Mucosa of stomach (tissue), 1 donor: Measurements from ENCODE around the gene TRIM17.
A peak's percentile ranks its signal among the peaks of the same experiment; 100 is the strongest.

Experiments used
- H3K27me3 ChIP-seq: one replicate; pipeline ENCODE4 v1.7.0; 2013; ENCODE audit warnings: mild to moderate bottlenecking, low read length; ENCODE audit not compliant: control insufficient read depth, insufficient read depth
- H3K36me3 ChIP-seq: one replicate; pipeline ENCODE4 v1.7.0; 2013; ENCODE audit warnings: low read length; ENCODE audit not compliant: control insufficient read depth, insufficient read depth
- H3K4me1 ChIP-seq: one replicate; pipeline ENCODE4 v1.7.0; 2013; ENCODE audit warnings: mild to moderate bottlenecking, low read length; ENCODE audit not compliant: control insufficient read depth, insufficient read depth
- H3K4me3 ChIP-seq: one replicate; pipeline ENCODE4 v1.7.0; 2013; ENCODE audit warnings: low read length
- H3K9ac ChIP-seq: one replicate; pipeline ENCODE4 v1.7.0; 2013; ENCODE audit warnings: mild to moderate bottlenecking, low read length, moderate library complexity
- H3K9me3 ChIP-seq: one replicate; pipeline ENCODE4 v1.7.0; 2013; ENCODE audit warnings: mild to moderate bottlenecking, low read length, moderate library complexity; ENCODE audit not compliant: control insufficient read depth
- donor health status: Pancreatic carcinoma.

TRIM17 gene

DNA sequence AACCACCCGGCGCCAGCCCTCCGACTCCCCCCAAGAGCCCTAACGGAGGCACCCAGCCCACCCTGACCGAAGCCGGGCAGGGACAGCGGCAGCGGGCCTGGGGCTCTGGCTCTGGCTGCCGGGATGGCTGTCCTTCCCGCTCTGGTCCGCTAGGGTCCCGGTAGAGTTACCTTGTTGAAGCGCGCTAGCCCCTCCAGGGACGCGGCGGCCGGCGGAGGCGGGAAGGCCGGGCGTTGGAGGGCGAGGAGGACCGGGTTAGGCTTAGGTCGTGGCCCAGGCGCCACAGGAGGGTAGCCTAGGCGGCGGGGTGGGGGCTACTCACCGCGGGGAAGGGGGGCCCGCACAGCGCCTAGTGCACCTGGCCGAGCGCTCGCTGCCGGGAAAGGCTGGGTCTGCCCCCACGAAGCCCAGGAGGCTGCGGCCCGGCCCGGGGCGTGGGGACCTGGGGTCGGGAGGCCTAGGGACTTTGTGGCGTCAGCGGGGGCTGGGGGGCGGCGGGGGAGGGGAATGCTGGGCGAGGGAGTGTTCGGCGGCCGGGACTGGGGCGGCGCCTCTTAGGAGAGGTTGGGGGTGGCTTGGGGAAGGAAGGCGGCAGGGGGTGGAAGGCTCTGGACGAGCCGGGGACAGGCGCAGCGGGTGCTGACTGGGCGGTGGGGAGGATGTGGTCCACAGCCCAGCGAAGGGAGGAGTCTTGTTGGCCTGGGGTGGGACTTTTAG lies at the start of gene TRIM17:
TSS of gene TRIM17 (minus strand) at position 645 of the 717 bp plus-strand sequence. CDS start 1,789 bp downstream, outside the sequence.
- Histone ChIP-seq H3K4me3 (no peak within 1 kb of the TSS), H3K9ac (peak within 1 kb of the TSS; percentile 29), H3K36me3 (no peaks in the 10 kb centered on the region), H3K27me3 (peaks cover 42% of the 10 kb centered on the region), H3K4me1 (peaks cover 18% of the 10 kb centered on the region), H3K9me3 (no peaks in the 10 kb centered on the region)

DNA sequence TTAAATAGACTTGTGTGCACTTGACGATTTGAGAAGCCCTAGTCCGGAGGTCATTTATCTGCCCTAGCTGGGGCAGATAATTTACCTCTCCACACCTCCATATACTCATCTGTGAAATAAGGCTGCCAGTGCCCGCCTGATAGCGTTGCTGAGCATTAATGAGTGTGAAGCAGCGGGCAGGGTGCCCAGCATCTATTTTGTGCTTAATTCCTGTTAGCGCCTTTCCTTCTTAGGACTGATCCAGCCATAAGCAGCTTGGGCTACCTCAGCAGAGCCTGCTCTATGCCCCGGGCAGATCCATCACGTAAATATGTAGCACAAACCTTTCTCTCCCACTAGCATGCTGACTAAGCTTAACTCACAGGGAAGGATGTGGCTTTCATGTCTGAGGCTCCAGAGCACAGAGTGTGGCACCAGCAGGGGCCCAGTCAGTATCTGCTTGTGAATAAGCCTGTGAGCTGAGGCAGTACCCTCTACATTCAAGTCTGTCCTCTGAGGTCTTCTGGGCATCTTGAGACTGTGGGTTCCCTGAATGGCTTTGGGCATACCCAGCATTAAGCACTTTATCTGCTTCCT lies 49.0 kb upstream of the TRIM17 start:
- Histone ChIP-seq H3K27me3 (peaks cover 81% of the 10 kb centered on the region), H3K4me1 (peaks cover 6% of the 10 kb centered on the region), H3K4me3 (no peak overlapping the region), H3K36me3 (no peaks in the 10 kb centered on the region), H3K9me3 (no peaks in the 10 kb centered on the region), H3K9ac (no peak overlapping the region)

DNA sequence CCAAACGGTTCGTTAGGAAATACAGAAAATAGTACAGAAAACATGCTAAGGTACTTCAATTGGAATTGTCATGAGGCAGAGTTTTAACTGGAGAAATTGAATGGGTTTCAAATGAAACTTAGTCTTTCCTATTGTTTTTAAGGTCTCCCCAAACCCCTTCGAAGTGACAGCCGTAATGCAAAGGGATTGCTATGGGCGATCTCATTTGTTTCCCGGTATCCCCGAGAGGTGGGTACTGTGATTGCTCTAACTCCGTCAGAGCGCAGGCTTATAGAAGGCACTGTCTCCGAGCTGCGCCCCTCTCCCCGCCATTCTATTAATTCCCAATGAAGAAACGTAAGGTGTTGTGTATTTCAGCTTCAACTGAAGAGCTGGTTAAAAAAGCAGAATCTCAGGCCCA lies 48.5 kb upstream of the TRIM17 start:
- H3K27me3 ChIP-seq = peaks cover 80% of the 10 kb centered on the region
- no peak overlapping the region for H3K9ac ChIP-seq
- H3K36me3 ChIP-seq = no peaks in the 10 kb centered on the region
- no peak overlapping the region for H3K4me3 ChIP-seq
- H3K9me3 ChIP-seq = no peaks in the 10 kb centered on the region
- peaks cover 6% of the 10 kb centered on the region for H3K4me1 ChIP-seq

- H3K4me1 ChIP-seq = peaks cover 7% of the 10 kb centered on the region
- no peaks in the 10 kb centered on the region for H3K9me3 ChIP-seq
- no peak overlapping the region for H3K4me3 ChIP-seq
- H3K9ac ChIP-seq = no peak overlapping the region
- H3K36me3 ChIP-seq = no peaks in the 10 kb centered on the region
- peaks cover 76% of the 10 kb centered on the region for H3K27me3 ChIP-seq
These were observed 47.9 kb upstream of the TRIM17 start for GRCh38 chr1:228464487-228464983.

DNA sequence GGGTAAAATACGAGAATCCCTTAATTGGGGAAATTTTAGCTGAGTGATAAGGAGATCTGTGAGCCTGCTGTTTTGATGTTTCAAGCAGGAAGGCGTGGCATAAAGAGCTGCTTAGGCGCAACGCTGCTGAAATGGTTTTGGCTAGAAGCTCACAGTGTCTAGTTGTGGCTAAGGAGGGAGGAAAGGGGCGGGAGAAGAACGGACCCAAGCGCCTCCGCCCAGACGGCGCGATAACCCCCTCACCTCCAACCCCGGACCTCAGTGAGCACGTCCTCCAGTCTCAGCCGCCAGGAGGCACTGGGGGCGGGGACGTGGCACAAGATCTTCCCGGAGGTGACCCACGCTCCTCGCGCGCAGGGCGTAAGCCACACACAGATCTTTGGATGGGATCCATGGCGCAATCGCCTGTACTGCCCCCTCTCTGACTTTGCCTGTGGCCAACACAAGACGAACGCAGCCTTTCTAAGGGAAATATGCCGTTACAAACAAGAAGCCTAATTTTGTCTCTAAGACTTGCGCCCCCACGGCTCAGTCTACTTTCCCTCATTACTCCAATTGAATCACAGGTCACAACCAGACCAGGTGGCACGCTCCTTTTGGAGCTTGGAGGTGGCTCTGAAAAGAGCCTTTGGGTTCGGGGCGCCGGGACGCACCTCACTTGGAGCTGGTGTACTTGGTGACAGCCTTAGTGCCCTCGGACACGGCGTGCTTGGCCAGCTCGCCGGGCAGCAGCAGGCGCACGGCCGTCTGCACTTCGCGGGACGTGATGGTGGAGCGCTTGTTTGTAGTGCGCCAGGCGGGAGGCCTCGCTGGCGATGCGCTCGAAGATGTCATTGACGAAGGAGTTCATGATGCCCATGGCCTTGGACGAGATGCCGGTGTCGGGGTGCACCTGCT lies 47.1 kb upstream of the TRIM17 start:
- Histone ChIP-seq H3K9me3 (no peaks in the 10 kb centered on the region), H3K4me3 (no peak overlapping the region), H3K9ac (no peak overlapping the region), H3K4me1 (peaks cover 14% of the 10 kb centered on the region), H3K36me3 (no peaks in the 10 kb centered on the region), H3K27me3 (peaks cover 68% of the 10 kb centered on the region)

- Histone ChIP-seq H3K4me1 (peaks cover 16% of the 10 kb centered on the region), H3K27me3 (peaks cover 63% of the 10 kb centered on the region), H3K9me3 (no peaks in the 10 kb centered on the region), H3K36me3 (no peaks in the 10 kb centered on the region), H3K4me3 (no peak overlapping the region), H3K9ac (no peak overlapping the region)
These were observed 46.4 kb upstream of the TRIM17 start for GRCh38 chr1:228463009-228463558.

- peaks cover 58% of the 10 kb centered on the region for H3K27me3 ChIP-seq
- no peaks in the 10 kb centered on the region for H3K9me3 ChIP-seq
- H3K9ac ChIP-seq = no peak overlapping the region
- peaks cover 16% of the 10 kb centered on the region for H3K4me1 ChIP-seq
- H3K4me3 ChIP-seq = no peak overlapping the region
- H3K36me3 ChIP-seq = no peaks in the 10 kb centered on the region
These were observed 45.9 kb upstream of the TRIM17 start for GRCh38 chr1:228462560-228462959.

DNA sequence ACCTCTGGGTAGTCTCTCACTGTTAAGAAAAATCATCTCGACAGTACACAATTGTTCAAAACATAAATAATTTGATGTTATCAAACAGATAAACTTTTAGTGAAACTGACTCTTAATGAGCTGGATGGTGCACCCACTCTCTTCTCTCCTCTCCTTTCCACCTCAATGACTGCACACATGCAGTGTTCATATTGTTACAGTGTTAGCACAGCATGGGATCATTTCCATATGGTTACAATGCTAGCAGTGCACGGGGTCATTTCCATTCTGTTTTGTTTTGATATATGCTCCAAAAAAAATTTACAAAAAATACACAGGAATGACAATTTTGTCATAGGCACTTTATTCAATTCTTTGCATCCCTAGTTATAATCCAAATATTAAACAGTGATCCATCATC lies 44.2 kb upstream of the TRIM17 start:
- Histone ChIP-seq H3K36me3 (no peaks in the 10 kb centered on the region), H3K4me3 (no peak overlapping the region), H3K9ac (no peak overlapping the region), H3K9me3 (no peaks in the 10 kb centered on the region), H3K4me1 (peaks cover 16% of the 10 kb centered on the region), H3K27me3 (peaks cover 42% of the 10 kb centered on the region)

DNA sequence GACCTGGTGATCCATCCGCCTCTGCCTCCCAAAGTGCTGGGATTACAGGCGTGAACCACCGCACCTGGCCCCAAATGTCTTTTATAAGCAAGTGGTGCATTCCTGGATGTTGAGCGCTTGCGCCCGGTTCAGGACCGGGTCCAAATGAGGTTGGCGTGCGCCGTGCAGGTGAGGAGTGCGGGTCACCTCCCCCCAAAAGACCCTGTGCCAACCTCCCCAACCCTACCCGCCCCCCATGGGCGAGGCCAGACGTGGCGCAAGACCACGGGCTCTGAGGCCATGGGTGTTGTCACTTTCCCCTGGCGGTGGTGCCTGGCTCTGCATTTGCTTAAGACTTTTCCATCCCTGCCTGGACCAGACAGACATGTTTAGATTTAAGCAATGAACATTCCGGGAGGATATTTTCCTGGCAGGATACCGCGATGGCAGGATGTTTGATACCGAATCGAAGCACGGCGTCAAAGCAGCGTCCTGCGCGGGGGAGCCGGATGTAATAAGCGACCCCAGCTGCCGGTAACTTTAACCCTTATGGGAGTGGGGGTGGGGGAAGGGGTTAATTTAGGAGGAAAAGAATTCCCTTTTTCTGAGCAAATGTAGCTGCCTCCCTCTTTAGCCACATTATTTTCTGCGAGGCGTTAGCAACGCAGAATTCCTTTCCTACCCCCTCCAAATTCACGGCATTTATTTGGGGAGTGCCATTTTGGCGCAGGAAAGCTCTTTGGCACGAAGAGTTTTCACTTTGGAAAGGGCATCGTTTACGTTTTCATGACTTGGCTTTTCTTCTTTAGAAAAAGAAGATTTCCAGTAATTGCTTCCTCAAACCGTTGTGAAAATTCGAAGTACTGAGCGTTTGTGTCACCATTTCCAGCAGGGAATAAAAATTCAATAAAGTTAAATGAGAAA lies 42.7 kb upstream of the TRIM17 start:
- no peaks in the 10 kb centered on the region for H3K9me3 ChIP-seq
- peak overlapping the region; percentile 24 for H3K9ac ChIP-seq
- peak overlapping the region; percentile 42 for H3K4me3 ChIP-seq
- H3K36me3 ChIP-seq = no peaks in the 10 kb centered on the region
- H3K27me3 ChIP-seq = peaks cover 27% of the 10 kb centered on the region
- peaks cover 16% of the 10 kb centered on the region for H3K4me1 ChIP-seq

DNA sequence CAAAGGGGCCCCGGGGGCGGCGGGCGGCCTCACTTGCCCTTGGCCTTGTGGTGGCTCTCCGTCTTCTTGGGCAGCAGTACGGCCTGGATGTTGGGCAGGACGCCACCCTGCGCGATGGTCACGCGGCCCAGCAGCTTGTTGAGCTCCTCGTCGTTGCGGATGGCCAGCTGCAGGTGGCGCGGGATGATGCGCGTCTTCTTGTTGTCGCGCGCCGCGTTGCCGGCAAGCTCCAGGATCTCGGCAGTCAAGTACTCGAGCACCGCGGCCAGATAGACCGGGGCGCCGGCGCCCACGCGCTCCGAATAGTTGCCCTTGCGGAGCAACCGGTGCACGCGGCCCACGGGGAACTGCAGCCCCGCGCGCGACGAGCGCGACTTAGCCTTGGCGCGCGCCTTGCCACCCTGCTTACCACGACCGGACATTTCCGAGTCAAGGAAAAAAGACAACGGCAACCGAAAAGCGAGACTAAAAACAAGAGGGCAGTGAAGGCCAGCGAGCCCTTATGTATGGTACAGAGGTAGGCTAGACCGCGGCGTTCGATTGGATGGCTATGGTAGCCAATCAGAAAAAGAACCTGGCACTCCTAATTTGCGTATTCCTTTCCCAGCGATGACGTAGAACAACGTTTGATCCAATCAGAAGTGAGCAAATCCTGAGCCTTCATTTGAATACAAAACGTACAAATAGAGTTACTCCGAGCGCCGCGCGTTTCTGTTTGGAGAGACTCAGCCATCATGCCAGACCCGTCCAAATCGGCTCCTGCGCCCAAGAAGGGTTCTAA lies 40.9 kb upstream of the TRIM17 start:
- Histone ChIP-seq H3K27me3 (peaks cover 11% of the 10 kb centered on the region), H3K9me3 (no peaks in the 10 kb centered on the region), H3K4me3 (peak overlapping the region; percentile 57), H3K4me1 (peaks cover 10% of the 10 kb centered on the region), H3K9ac (peak overlapping the region; percentile 63), H3K36me3 (no peaks in the 10 kb centered on the region)
